Thyroid gland (tissue), 4 donors: ENCODE data around the gene GNAT2. TPM values are rescaled to one million over a fixed set of nuclear protein-coding genes. Genes with fewer than 3 reads are reported as not detected.

ENCODE experiments used
- DNase-seq, 2 donors: peaks; one replicate each; pipeline ENCODE4 v3.0.0-alpha.2; 2019
- H3K27ac ChIP-seq, 3 donors: fragments of 200-600 bp; sonication (generic); 1 replicate in 2 of 3; 2 replicates in 1 of 3; pipeline ENCODE4 v1.5.1; 2016 to 2019; ENCODE audit warnings: mild to moderate bottlenecking in 1 of 3, moderate library complexity in 1 of 3
- H3K27me3 ChIP-seq: fragments of 200-600 bp; sonication (generic); one replicate; pipeline ENCODE4 v1.5.1; 2019
- H3K36me3 ChIP-seq, 2 donors: fragments of 200-600 bp; sonication (generic); one replicate each; pipeline ENCODE4 v1.5.1; 2016 to 2019
- H3K4me1 ChIP-seq, 2 donors: fragments of 200-600 bp; sonication (generic); one replicate each; pipeline ENCODE4 v1.5.1; 2017 to 2019
- H3K4me3 ChIP-seq, 3 donors: fragments of 200-600 bp; sonication (generic); replicated peaks in 1 of 3; 1 replicate in 2 of 3; 2 replicates in 1 of 3; pipeline ENCODE4 v1.5.1; 2016; ENCODE audit warnings: mild to moderate bottlenecking in 1 of 3
- H3K9me3 ChIP-seq: fragments of 200-600 bp; sonication (generic); one replicate; pipeline ENCODE4 v1.5.1; 2017
- CTCF ChIP-seq, 6 experiments: fragments of 200-600 bp in 3 of 6; fragments of 450-650 bp in 3 of 6; sonication (generic) in 3 of 6; IDR thresholded peaks; one replicate each; pipeline ENCODE4 v1.5.1; 2016 to 2019; ENCODE audit warnings: antibody characterized with exemption in 6 of 6, mild to moderate bottlenecking in 2 of 6, inconsistent platforms in 1 of 6, moderate library complexity in 1 of 6
- POLR2A ChIP-seq, 2 donors: fragments of 450-650 bp; IDR thresholded peaks; one replicate each; pipeline ENCODE4 v1.6.1; 2017; ENCODE audit warnings: antibody characterized with exemption in 2 of 2, mild to moderate bottlenecking in 2 of 2, moderate library complexity in 1 of 2
- WGBS, 2 donors: methylation state at CpG; one replicate each; pipeline ENCODE4 v1.1.5; 2017; 5-methylcytosine and 5-hydroxymethylcytosine counted together
- intact Hi-C: fragments of 100-400 bp; cut with DNase I; formaldehyde crosslinking; loops from one replicate; pipeline ENCODE4 v1.15.1; 2023
- total RNA-seq, 4 donors: library from RNA; depleted of rRNA; stranded (reverse); fragments of >200 nt; gene quantifications; one replicate each; pipeline ENCODE4 v1.2.3, GENCODE V29; 2016

Gene GNAT2
- total RNA-seq, 4 donors from 2014 or later, result not detected

- TF ChIP-seq CTCF (IDR thresholded peaks at IDR 0.05) (no peak), POLR2A (IDR thresholded peaks at IDR 0.05) (no peak)
- 92 to 97% methylated on average over 6 to 11 of the region's 14 CpGs for WGBS, 2 donors
- intact Hi-C loops, result loop anchor here (5.0 to 10.0 kb wide), 2 partner anchors 84 to 556 kb away; partner anchors contain the start of genes GNAI3 and TAF13
- H3K9me3 ChIP-seq, result no peaks in the 10 kb centered on the region
- no peak overlapping the region for H3K4me3 ChIP-seq
- no peaks in the 10 kb centered on the region for H3K4me1 ChIP-seq
- no peaks in the 10 kb centered on the region for H3K27me3 ChIP-seq
- DNase-seq, result no peak
- H3K27ac ChIP-seq, result no peak overlapping the region
- peaks cover 35 to 41% of the 10 kb centered on the region in 2 donors for H3K36me3 ChIP-seq
Observed at GRCh38 chr1:109630898-109631512, 11.6 kb upstream of the GNAT2 start.

- Histone ChIP-seq H3K4me3 (no peak overlapping the region), H3K9me3 (no peaks in the 10 kb centered on the region), H3K4me1 (no peaks in the 10 kb centered on the region), H3K27ac (no peak overlapping the region), H3K27me3 (no peaks in the 10 kb centered on the region), H3K36me3 (peaks cover 35 to 41% of the 10 kb centered on the region in 2 donors)
- 85 to 89% methylated on average over 18 to 21 of the region's 30 CpGs for WGBS, 2 donors
- intact Hi-C loops, result loop anchor here (5.0 to 10.0 kb wide), 2 partner anchors 83 to 555 kb away; partner anchors contain the start of genes GNAI3 and TAF13
- DNase-seq, result no peak
- peak in 1 of 6 experiments; percentile 52 for TF ChIP-seq CTCF (IDR thresholded peaks at IDR 0.05)
- TF ChIP-seq POLR2A (IDR thresholded peaks at IDR 0.05), result no peak
Observed at GRCh38 chr1:109630081-109630897, 10.9 kb upstream of the GNAT2 start.

- no peak overlapping the region for H3K4me3 ChIP-seq
- H3K36me3 ChIP-seq, result peaks cover 35 to 41% of the 10 kb centered on the region in 2 donors
- WGBS, 2 donors, result 88 to 93% methylated on average over 9 to 10 of the region's 10 CpGs
- no peaks in the 10 kb centered on the region for H3K9me3 ChIP-seq
- no peak for DNase-seq
- H3K27ac ChIP-seq, result no peak overlapping the region
- intact Hi-C loops, result loop anchor here (5.0 to 10.0 kb wide), 2 partner anchors 82 to 555 kb away; partner anchors contain the start of genes GNAI3 and TAF13
- H3K27me3 ChIP-seq, result no peaks in the 10 kb centered on the region
- H3K4me1 ChIP-seq, result peaks cover 0 to under 1% of the 10 kb centered on the region in 2 donors
- no peak for TF ChIP-seq POLR2A (IDR thresholded peaks at IDR 0.05)
- TF ChIP-seq CTCF (IDR thresholded peaks at IDR 0.05), result no peak
Observed at GRCh38 chr1:109629372-109630030, 10.1 kb upstream of the GNAT2 start.

GRCh38 chr1:109628540-109629321 is 9.3 kb upstream of the GNAT2 start:
- Histone ChIP-seq H3K4me3 (no peak overlapping the region), H3K27ac (no peak overlapping the region), H3K4me1 (peaks cover 0 to 3% of the 10 kb centered on the region in 2 donors), H3K27me3 (no peaks in the 10 kb centered on the region), H3K9me3 (no peaks in the 10 kb centered on the region), H3K36me3 (peaks cover 35 to 41% of the 10 kb centered on the region in 2 donors)
- WGBS, 2 donors, result 89 to 94% methylated on average over 15 to 18 of the region's 23 CpGs
- intact Hi-C loops, result no loop called here
- no peak for TF ChIP-seq CTCF (IDR thresholded peaks at IDR 0.05)
- no peak for TF ChIP-seq POLR2A (IDR thresholded peaks at IDR 0.05)
- DNase-seq, result peak in 1 of 2 donors; percentile 23
